ENCODE results near the gene VTI1B.
"Not testable (repeated sequence)": the region's sequence is repeated elsewhere in the genome, so short reads cannot be mapped to it uniquely, and the experiment has no call there.

The VTI1B gene, protein sequence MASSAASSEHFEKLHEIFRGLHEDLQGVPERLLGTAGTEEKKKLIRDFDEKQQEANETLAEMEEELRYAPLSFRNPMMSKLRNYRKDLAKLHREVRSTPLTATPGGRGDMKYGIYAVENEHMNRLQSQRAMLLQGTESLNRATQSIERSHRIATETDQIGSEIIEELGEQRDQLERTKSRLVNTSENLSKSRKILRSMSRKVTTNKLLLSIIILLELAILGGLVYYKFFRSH

GRCh38 chr14:67674480-67675218, at the start of gene VTI1B:
TSS of gene VTI1B (minus strand) at chr14:67674632. CDS start at chr14:67674489, 143 bp downstream.
- peak; percentile 88 for DNase-seq

DNA sequence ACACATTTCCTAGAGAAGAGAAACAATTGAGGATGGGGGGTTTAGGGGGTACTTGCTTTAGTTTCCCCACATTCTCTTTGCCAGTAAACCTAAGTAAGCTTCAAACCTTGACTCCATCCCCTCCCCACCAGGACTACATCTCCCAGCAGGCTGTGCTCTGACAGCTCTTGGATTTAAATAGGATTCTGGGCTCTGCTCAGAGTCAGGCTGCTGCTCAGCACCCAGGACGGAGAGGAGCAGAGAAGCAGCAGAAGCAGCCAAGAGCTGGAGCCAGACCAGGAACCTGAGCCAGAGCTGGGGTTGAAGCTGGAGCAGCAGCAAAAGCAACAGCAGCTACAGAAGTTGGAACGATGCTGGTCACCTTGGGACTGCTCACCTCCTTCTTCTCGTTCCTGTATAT, 47.9 kb upstream of the VTI1B start:
- DNase-seq, result no peak

DNA sequence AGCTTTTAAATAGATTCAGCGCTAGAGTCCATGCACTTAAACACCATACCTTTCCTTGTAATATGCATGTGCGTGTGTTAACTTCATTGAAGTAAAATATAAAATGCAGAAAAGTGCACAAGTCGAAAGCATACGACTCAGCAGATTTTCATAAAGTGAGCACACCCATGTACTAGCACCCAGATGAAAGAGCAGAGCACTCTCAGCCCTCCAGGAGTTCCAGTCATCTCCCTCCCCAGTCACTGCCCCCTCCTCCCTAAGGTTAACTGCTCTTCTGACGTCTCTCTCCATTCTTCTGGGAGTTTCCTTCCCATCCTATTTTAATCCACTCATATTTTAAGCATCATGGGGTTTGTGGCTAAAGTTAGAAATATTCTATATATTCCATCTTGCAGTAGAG, 47.4 kb upstream of the VTI1B start:
- DNase-seq, result no peak

DNA sequence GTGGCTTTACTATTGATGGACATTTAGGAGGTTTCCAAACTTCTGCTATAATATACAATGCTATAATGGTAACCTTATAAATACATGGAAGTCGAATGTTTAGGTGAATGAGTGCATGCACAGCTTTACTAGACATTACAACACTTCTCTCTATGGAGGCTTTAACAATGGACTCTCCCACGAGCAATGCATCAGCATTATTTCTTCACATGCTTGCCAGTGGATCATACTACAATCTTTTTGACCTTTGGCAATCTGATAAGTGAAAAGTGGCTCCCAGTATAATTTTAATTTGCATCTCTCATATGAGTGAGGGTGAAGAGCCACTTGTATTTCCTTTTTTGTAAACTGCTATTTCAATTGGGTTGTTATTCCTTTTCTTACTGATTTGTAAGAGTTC, 45.4 kb upstream of the VTI1B start:
- DNase-seq, result no peak

DNA sequence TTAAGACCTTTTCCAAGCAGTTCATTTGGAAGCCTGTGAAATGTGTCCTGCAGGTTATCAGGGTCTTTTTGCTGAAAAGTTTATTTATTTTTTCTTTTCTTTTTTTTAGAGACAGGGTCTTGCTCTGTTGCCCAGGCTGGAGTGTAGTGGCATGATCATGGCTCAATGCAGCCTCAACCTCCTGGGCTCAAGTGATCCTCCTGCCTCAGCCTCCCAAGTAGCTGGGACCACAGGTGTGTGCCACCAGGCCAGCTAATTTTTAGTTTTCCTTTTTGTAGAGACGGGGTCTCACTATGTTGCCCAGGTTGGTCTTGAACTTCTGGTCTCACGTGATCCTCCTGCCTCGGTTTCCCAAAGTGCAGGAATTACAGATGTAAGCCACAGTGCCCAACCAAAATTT, 45.0 kb upstream of the VTI1B start:
- not testable (repeated sequence) for DNase-seq

GRCh38 chr14:67718265-67718664, 43.8 kb upstream of the VTI1B start:
- no peak for DNase-seq

GRCh38 chr14:67717048-67717447, 42.6 kb upstream of the VTI1B start:
- no peak for DNase-seq

DNA sequence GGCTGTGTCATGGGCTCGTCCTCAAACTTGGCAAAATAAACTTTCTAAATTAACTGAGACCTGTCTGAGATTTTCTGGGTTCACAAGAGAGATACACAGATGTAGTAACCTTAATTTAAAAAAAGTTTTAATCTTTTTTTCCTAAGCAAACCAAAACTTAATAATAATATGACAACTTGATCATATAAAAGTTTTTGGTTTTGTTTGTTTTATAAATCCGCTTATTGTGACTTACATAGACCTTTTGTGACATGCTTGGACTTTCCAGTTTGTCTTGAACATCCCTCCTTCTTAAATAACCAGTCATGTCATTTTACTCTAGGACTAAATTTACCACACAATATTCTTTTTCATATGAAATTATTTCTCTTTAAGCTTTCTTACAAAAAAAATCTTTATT, 35.8 kb upstream of the VTI1B start:
- no peak for DNase-seq

DNA sequence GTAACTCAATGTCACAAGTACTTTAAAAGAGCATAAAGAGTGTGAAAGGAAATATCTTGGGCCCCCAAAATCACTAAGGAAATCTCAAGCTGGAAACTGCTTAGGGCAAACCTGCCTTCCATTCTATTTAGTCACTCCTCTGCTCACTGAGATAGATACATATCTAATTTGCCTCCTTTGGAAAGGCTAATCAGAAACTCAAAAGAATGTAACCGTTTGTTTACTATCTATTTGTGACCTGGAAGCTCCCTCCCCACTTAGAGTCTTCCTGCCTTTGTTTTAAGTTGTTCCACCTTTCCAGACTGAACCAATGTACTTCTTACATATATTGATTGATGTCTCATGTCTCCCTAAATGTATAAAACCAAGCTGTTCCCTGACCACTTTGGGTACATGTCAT, 35.4 kb upstream of the VTI1B start:
- not testable (repeated sequence) for DNase-seq

DNA sequence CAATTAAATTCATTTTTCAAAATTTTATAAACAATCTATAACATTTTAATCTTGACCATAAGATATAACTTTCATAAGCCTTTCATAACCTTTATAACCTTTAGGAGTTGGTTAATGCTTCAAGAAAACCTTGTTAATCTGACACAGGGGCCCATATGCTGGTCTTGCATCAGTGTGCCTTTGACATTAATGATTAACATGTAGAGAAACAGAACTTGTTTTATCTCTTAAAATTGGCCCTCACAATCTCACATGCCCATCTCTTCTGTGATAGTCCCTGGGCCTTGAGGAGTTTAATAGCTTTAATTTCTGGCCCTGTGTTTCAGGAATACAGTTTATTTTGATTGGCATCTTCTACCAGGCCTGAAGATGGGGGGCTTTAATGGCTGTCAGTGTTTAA, 34.9 kb upstream of the VTI1B start:
- not testable (repeated sequence) for DNase-seq

- no peak for DNase-seq
These were observed 30.8 kb upstream of the VTI1B start for GRCh38 chr14:67705211-67705610.

DNA sequence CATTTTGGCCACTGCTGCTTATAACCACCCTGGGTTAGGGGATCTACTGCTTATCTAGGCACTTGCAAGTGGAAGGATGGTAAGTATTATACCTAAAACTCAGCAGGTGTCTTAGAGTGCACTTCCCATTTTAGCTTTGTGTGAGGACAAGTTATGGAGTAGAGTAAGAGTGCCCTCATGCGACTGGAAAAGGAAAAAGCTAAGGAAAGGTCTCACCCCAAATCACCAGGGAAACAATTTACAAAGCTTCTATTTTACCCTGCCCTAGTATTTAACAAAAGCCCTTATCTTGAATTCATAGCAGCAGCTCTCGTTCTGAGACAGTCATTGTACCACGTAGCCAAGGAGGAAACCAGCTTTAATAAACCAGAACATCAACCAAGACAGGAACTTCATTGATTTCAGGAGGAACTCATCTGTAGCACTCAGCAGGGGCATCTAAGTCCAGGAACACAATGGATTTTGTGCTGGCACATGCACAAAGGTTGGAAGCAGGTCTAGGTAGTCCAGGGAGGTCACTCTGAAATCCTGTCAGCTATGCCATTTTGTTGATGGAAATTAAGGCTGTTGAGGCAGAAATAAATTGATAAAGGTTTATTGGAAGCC, 30.2 kb upstream of the VTI1B start:
- no peak for DNase-seq

DNA sequence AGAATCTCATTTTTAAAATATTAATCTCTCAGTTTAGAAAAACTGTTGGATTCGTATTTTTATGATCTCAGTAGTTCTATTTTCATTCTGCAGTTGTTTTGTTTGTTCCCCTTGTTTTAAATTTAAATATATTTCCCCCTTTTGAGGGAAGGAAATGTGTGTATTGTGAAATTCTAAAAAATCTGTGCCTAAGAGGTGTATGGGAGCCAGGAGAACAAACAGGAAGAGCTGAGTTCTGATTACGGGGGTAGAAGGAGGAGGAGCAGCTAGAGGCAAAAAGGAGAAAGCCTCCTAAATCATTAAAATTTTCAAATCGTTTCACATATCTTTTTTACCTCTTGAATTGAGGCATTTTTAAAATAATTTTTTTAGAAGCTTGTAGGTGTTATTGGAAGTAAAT, 29.6 kb upstream of the VTI1B start:
- no peak for DNase-seq

GRCh38 chr14:67701492-67701891, 27.1 kb upstream of the VTI1B start, which contains the start of gene RDH12:
TSS of gene RDH12 (plus strand) at chr14:67701886. CDS start at chr14:67722643, 20,757 bp downstream.
- DNase-seq, result not testable (repeated sequence)

GRCh38 chr14:67698179-67698578, 23.7 kb upstream of the VTI1B start:
- DNase-seq, result no peak

GRCh38 chr14:67697006-67697405, 22.6 kb upstream of the VTI1B start:
- no peak for DNase-seq

GRCh38 chr14:67695394-67695949, 21.0 kb upstream of the VTI1B start, which contains the start of gene RDH11:
TSS of gene RDH11 (minus strand) at chr14:67695764. CDS start at chr14:67695703, 61 bp downstream.
- peak; percentile 84 for DNase-seq

GRCh38 chr14:67694791-67695393, 20.5 kb upstream of the VTI1B start:
- peak; percentile 65 for DNase-seq

GRCh38 chr14:67690011-67690410, 15.6 kb upstream of the VTI1B start:
- DNase-seq, result no peak

DNA sequence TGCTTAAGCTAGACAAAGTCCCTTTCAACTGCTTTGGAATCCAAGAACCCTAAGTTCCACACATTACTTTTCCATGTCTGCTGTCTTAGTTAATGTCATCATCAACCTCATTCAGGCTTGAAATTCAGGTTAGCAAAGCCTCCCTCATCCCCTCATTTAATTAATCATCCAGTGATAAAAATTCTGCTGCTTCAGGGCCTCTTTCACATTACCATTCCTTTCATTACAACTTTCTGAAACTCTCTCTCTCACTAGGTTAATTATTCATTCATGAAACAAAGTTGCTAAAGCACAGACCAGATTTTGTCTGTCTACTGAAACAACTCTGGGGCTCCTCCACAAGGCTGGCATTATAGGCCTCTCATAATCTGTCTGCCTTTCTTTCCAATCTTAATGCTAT, 9.4 kb upstream of the VTI1B start:
- DNase-seq, result no peak

DNA sequence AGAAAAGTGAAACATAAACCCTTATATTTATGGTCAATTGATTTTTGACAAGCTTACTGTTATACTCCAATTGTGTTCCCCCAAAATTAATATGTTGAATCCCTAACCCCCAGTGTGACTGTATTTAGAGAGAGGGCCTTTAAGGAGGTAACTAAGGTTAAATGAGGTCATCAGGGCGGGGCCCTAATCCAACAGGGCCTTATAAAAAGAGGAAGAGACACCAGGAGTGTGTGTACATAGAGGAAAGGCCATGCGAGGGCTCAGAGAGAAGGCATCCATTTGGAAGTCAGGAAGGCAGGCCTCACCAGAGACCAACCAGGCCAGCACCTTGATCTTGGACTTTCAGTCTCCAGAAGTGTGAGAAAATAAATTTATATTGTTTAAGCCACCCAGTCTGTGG, 6.5 kb upstream of the VTI1B start:
- DNase-seq, result no peak

GRCh38 chr14:67680121-67680602, 5.7 kb upstream of the VTI1B start:
- no peak for DNase-seq

DNA sequence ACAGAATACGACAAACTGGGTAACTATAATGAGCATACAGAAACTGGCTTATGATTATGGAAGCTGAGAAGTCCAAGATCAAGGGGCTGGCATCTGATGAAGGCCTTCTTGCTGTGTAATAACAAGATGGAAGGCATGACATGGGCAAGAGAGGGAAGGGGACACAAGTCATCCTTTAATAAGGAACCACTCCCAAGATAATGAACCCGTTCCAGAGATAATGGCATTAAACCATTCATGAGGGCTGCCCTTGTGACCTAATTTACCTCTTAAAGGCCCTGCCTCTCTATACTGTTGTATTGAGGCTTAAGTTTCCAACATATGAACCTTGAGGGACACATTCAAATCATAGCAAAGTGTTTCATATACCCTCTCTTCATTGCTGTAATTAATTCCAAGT, 4.6 kb upstream of the VTI1B start:
- DNase-seq, result no peak
